GM08714 (cell line): ENCODE results near the gene VWA3A.

Source experiments
- H3K4me3 ChIP-seq: fragments of 200-500 bp; sonication (Bioruptor generic); 2 replicates; pipeline ENCODE4 v1.5.1; 2014; ENCODE audit warnings: mild to moderate bottlenecking, low read length, inconsistent platforms
- ZNF274 ChIP-seq: IDR thresholded peaks from 2 replicates; pipeline ENCODE4 v1.6.1; 2012; ENCODE audit warnings: mild to moderate bottlenecking, low read depth, low read length

Gene VWA3A

DNA sequence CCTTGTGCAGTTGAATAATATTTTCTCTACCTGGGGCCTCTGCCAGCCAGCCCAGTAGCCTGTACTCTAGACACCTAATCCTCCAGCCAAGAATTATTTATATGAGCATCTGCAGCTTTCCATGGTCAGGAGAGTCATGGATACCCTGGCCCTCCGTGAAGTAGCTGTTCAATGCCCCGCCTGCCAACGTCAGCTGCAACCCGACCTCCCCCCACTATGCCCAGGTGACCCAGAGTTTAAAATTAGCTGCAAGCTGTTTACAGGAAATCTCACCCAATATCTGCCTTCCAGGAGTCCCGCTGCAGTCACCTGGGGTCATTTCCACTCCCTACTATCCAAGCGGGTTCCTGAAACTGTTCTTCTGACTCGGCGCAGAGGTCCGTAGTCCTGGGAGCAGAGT is 82.3 kb downstream of the VWA3A start:
- H3K4me3 ChIP-seq = no peak overlapping the region
- no peak for TF ChIP-seq ZNF274

DNA sequence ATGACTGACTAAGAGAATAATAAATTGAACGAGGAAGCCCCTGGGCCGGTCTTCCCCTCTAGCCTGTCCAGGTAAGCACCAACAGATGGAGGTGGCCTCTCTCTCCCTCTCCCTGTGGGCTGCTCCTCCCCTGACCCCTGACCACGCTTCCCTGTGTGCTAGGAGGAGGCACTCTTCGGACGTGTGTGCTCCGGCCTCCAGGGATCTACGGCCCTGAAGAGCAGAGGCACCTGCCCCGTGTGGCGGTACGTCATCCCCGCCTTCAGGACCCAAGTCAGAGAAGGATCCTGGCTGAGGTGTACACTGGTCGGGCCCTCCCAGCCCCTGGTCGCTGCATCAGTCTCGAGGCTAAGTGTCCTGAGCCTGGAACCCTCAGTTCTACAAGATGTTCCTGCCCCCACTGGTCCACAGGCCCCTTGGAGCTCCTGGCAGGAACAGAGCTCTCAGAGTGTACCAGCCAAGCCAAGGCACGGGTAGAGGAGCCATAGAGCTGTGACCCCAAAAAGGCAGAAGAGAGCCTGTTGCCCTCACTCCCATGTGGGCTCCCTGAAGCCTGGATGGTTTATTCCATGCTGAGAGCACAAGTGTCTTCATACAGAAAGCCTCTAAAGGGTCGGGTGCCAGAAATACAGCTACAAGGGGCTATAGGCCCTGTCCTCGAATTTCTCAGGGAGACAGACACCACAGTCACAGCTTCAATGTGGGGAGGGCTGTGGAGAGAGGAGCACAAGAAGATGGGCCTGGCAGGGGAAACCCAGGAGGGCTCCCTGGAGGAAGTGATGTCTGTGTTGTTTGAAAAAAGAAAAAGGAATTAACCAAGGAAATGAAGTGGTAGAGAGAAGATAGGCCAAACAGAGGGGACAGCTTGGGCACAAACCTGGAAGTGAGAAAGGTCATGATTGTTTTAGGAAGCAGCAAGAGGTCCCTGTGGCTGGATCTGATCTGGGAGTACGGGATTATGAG is 85.9 kb downstream of the VWA3A start:
- no peak for TF ChIP-seq ZNF274
- H3K4me3 ChIP-seq = no peak overlapping the region

DNA sequence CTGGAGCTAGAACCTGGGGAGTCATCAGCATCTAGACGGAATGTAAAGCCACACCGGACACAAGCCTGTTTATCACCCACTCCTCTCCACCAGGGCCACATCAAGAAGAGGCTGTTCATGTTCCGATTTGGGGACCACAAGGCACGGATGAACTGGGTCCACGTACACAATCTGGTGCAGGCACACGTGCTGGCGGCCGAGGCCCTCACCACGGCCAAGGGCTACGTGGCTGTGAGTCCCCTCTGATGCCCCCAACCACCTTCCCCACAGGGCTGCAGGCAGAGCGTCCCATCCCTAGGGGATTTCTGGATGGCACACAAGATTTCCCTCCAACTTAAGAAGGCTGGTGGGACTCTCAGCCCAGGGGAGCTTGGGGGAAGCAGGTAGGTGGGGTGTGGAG is 89.1 kb downstream of the VWA3A start:
- H3K4me3 ChIP-seq = no peak overlapping the region
- TF ChIP-seq ZNF274 = no peak

DNA sequence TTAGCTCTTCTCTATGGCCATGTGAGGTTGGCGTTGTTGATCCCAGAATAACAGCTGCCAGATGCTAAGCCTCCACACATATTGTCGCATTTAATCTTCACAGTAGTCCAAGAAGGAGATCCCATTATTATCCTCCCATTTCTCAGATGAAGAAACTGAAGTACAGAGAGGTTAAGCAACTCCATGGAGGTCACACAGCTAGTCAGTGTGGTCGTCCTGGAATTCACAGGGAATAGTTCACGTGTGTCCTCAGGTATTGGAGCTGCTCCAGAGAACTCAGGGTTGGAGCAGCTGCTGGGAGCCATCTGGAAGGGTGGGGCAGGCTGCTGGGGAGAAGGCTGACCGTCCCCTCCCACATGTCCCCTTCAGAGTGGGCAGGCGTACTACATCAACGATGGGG is 89.5 kb downstream of the VWA3A start:
- TF ChIP-seq ZNF274 = no peak
- H3K4me3 ChIP-seq = no peak overlapping the region

DNA sequence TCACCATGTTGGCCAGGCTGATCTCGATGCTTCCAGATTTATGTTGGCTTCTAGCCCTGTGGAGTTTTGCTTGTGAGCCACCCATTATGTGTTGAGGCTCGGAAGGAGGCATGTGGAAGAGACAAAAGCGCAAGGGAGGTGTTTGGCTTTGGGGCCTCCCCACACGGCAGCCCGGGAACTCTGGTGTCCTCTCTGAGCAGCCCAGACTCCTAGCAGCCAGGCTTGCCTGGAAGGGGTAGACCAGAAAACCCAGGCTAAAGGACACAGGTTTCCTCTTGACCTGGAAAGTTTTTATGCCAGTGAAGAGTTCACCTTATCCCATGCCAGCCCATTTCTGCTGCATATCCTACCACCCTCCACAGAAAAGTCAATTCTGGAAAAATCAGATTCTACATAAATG is 91.0 kb downstream of the VWA3A start:
- H3K4me3 ChIP-seq = no peak overlapping the region
- TF ChIP-seq ZNF274 = no peak

DNA sequence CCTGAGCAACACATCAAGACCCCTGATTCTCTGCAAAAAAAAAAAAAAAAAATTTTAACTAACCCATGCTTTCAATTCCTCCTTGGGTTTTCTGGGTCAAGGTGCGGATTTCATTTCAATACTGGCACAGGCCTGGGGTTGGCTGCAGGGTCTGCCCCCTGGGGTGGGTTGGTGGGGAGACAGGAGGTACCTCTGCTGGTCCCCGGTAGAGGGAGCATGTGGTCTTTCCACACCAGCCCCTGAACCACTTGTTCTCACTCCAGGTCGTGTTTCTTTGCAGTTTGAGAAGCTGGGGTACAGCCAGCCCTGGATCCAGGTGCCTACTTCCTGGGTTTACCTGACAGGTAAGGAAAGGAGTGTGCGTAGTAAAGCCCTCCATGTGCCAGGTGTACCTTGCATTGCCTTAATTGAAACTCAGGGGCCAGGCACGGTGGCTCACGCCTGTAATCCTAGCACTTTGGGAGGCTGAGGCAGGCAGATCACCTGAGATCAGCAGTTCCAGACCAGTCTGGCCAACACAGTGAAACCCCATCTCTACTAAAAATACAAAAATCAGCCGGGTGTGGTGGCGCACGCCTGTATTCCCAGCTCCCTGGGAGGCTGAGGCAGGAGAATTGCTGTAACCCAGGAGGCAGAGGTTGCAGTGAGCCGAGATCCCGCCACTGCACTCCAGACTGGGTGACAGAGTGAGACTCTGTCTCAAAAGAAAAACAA is 91.7 kb downstream of the VWA3A start:
- H3K4me3 ChIP-seq = no peak overlapping the region
- TF ChIP-seq ZNF274 = no peak

DNA sequence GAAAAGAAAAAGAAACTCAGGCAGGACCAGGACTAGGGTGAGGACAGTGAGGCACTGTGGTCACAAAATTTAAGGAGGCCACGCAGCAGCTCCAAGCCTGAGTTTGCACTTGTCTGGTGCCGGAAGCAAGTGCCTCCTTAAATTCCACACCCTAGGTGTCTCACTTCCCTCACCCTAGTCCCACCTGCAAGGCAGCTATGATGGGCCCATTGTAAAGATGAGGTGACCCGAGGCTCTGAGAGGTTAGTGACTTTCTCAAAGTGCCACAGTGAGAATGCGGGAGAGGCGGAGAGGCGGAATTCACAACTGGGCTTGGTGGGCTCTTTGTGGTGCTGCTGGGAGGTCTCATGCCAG is 92.3 kb downstream of the VWA3A start:
- TF ChIP-seq ZNF274 = no peak
- H3K4me3 ChIP-seq = no peak overlapping the region

DNA sequence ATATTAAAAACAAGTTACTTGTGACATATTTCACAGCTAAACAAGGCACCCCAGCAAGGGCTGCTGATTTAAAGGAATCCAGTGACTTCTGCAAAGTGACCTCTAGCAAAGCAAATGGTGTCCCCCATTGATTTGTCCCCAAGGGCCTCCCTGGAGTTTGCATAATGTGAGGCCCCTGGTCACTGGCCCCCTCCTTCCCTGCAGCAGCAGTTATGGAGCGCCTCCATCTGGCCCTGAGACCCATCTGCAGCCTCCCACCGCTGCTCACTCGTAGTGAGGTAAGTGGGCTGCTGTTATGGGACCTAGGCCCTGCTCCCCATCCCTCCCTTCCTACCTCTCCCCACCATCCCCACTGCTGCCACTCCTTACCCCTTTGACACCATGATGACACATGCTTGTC is 94.2 kb downstream of the VWA3A start:
- no peak overlapping the region for H3K4me3 ChIP-seq
- TF ChIP-seq ZNF274 = no peak

DNA sequence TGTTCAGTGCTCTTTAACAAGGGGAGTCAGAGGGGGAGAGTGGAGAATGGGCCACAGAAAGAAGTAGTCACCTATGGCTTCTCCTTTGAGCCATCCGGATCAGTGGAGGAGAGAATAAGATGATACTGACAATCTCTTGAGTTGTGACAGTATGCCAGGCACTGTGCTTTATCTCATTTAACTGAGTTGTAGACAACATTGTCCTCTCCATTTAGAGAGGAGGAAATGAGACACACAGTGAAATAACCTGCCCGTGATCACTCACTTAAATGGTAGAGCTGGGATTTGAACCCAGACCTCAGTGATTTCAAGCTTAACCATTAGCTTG is 95.9 kb downstream of the VWA3A start:
- no peak for TF ChIP-seq ZNF274
- no peak overlapping the region for H3K4me3 ChIP-seq

DNA sequence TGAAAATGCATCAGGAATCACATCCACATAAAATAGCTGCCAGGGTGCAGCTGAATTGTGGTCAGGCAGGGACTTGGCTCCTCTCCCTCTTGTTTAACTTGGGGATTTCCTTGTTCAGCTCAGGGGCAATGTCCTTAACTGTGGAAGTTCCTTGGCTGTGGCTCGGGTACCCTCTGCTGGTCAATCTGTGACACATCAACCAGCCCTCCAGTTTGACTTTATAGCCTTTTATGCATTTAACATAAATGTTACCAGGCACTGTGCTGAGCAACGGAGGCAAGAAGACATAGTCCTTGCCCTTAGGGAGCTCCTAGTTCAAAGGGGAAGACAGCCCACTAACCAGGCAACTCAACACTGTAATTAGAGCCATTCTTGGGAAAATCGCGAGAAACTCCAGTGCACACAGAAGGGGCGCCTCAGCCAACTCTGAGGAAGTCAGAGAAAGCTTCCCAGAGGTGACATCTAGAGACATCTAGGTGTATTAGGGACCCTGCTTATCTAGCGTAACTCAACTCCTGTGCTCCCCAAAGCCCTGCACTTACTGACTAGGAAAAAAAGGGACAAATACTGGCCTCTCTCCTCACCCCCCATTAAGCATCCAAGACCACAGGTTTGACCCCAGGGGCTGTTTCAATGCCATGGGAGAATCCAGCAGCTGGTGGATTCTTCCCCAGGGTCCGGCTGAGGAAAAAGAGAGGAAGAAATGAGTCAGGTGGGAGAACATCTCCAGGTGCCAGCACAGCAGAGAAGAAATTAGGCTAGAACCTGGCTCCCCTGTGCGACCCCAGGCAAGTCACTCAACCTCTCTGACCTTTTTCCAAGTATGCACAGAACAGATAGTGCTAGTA is 96.5 kb downstream of the VWA3A start:
- TF ChIP-seq ZNF274 = no peak
- H3K4me3 ChIP-seq = no peak overlapping the region; the same call in 1 of the 2 replicates

DNA sequence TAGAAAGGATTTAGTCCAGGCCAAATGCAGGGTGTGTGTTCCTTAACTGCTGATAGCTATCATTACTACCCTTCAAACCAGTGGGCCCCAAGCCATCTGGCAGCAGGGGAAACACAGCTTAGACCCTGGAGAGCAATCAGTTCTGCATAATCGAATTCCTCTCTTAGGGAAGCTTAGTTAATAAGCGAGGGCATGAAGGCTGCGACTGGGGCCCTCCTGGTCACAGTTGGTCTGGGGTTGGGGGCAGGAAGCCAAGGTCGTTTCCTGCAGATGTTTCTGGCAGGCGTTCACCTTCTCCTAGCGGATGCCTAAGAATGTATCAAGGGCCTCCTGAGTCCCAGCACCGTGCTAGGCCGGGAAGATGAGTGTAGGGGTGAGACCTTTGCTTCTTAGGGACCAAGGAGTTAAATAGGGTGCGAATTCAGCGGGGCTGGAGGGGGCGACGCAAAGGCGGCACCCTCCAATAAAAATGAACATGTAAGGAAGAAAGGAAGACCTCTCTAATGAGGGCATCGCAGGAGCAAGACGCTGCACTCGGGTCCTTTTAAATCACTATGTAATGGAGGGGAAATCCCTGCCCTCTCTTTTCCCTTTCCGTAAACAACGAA is 97.2 kb downstream of the VWA3A start:
- no peak for TF ChIP-seq ZNF274
- H3K4me3 ChIP-seq = peak overlapping the region; percentile 60; the same call in 1 of the 2 replicates

DNA sequence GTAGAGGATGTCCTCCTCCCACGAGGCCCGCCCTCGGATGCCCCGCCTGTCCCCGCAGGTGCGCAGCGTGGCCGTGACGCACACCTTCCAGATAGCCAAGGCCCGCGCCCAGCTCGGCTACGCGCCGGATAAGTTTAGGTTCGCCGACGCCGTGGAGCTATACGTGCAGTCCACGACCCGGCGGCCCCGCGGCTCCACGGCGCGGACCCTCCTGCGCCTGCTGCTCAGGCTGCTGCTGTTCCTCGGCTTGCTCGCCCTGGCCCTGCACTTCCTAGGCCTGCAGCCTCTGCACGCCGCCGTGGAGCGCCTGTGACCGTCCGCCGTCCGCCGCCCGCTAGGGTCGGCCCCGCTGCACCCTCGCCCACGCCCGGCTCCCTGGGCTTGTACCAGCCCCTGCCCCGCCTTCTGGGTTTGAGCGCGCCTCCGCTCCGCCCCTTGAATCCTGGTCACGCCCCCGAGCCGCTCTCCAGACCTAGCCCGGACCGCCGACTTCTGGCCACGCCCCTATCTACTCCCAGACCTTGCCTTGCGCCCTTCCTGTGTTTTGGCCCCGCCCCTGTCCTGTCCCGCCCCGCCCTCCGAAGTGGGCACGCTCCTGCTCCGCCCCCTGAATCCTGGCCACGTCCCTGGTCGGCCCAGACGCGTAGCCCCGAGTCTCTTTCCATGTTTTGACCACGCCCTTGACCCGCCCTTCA is 97.9 kb downstream of the VWA3A start:
- no peak for TF ChIP-seq ZNF274
- peak overlapping the region; percentile 60; the same call in 1 of the 2 replicates for H3K4me3 ChIP-seq

DNA sequence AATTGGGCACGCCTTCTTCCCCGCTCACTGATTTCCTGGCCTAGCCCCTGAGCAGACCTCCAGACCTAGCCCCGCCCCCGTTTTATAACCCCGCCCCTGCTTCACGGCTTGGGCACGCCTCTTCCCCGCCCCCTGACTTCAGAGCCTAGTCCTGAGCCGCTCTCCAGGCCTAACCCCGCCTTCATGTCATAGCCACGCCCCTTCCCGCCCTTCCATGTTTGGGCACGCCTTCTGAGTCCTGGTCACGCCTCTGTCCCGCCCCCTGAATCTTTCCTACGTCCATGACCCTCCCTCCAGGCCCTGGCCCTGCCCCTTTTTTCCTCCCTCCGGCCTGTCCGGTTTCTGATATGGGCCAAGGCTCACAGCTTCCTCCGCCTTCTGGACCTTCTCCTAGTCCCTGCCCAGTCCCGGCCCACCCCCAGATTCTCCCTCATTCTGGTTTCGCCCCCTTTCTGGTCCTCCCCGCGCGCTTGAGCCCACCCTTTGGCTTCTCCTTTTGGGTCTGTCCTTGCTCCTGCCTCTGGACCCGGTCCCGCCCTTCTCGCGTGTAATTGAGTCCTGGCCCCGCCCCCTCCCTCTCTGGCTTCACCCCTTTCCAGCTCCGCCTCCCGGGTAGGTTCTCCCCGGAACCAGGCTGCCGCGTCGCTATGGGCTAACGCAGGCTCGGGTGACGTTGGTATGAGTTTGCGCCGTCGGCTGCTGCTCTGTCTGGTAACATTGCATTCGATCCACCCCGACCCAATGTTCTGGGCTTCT is 98.6 kb downstream of the VWA3A start:
- H3K4me3 ChIP-seq = peak overlapping the region; percentile 74

More for the DNA sequence above, 98.6 kb downstream of the VWA3A start:
- TF ChIP-seq ZNF274 = no peak
